Measurements from ENCODE around the gene RNF133.
"Not testable (repeated sequence)": the region's sequence is repeated elsewhere in the genome, so short reads cannot be mapped to it uniquely, and the experiment has no call there.

The RNF133 gene

DNA sequence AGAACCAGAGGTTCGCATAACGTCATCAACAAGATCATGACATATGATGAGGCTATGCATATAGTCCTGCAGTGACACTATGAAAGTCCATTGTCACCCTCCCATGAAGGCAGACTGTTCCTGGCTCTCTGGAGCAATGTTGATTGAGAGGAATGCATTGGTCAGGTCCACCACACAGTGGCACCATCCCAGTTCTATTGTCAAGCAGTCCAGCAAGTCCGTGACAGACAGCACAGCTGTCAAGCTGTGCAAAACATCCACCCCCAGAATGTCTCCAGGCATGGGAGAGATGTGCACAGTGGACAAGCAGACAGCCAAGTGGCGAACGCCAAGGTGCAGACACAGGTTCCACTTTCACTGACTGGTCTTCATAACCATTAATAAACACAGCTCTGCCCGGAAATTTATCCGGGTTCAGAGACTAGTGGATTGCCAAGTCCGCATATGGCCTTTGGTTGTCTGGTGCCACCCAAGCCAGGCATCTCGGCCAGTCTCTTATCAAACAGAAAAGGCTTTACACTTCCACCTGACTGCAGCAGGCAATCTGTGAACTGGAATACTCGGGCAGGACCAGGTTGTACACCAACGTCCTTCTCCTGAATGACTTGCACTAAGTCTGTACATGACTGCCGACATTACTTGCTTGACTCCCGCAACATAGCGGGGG, 7.2 kb downstream of the RNF133 start:
- DNase-seq (ENCODE audit: low read depth in 1 of 2, low spot score in 1 of 2) = no peak

DNA sequence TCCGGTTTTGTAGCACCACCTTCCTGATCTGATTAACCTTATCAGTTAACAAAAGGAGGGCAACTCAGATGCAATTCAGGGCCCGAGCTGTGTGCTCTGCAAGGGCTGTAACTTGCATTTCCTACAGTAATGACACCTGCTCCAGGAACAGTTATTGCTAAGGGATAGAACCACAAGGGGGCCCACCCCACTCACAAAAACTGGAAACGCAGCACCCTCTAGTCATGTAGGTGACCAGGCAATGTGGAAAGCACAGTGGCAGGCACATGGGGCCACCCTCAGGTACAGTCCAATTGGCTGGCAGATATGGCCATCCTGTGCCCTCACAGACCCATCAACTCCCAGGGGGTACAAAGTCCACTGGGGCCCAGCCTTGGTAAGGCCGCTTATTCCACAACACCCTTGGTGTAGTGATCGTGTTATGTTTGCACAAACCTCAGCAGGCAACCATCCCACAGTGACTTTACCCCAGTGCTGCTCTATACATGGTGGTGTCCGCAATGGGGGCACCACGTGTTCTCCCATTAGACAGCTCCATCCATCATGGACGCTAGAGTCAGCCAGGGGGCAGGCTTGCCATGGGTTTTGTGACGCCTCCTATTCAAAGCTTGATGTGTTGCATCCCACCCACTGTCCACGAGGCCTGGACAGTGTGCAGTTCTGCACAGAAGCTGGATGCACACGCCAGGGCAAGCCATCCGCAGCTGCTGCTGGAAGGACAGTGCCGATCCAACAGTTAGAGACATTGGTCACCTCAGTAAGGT, 9.4 kb downstream of the RNF133 start:
- DNase-seq (ENCODE audit: low read depth in 1 of 2, low spot score in 1 of 2) = no peak

DNA sequence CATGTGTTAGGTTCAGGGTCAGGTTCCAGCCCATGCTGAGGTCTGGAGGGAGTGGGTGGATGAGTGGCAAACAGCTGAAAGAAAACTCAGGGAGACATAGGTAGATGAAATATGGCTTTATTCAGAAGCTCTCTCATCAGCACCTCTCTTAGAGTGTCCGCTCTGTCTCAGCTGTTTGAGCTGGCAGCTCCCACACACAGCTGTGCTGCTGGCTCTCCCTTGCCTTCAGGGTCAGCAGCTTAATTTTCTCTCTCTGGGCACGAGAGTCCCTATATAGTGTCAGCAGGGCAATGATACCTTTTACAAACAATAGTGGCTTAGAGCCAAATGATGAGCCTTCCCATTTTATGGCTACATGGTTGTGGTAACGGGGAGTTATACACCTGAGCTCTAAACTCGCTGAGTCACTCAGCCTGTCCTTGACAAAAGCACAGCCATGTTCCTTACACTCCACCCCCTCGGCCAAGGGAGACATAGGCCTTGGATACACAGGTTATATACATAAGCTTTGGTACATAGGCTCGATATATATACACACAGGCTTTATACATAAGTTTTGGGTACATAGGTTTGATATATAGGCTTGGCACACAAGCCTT, 10.4 kb downstream of the RNF133 start:
- DNase-seq (ENCODE audit: low read depth in 1 of 2, low spot score in 1 of 2) = no peak

DNA sequence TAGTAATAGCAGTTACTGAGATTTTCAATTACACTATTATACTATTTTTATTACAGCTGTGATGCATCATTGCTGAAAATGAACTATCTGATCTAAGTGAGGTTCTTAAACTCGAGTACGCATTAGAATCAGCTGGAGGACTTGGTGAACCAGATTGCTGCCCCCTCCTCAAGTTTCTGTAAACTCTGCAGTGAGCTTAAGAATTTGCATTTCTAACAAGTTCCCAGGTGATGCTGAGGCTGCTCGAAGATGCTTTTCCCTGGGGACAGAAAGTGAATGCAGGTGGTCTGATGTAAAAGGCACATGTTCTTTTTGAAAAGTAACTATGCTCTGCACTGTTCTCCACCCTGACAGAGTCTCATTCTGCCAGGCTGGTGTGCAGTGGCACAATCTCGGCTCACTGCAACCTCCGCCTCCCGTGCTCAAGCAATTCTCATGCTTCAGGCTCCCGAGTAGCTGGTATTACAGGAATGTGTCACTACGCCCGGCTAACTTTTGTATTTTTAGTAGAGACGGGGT, 12.5 kb downstream of the RNF133 start:
- no peak for DNase-seq (ENCODE audit: low read depth in 1 of 2, low spot score in 1 of 2)

DNA sequence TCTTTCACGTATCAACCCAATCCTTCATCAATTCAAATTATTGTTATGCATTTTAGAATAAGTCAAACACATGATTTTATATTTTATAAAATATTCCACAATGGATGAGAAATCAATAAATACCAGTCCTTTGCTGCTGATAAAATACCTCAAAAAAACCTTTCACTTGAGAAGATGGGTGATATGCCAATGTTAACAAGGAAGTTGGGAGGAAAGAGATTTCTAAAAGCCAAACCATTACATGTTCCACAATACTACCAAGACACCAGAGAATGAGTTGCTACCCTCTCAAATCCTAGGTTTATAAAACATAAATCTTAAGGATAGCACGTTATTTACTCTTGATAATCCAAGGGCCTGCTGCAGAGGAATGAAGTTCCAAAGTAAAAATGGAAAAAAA, 14.4 kb downstream of the RNF133 start:
- DNase-seq (ENCODE audit: low read depth in 1 of 2, low spot score in 1 of 2) = no peak

DNA sequence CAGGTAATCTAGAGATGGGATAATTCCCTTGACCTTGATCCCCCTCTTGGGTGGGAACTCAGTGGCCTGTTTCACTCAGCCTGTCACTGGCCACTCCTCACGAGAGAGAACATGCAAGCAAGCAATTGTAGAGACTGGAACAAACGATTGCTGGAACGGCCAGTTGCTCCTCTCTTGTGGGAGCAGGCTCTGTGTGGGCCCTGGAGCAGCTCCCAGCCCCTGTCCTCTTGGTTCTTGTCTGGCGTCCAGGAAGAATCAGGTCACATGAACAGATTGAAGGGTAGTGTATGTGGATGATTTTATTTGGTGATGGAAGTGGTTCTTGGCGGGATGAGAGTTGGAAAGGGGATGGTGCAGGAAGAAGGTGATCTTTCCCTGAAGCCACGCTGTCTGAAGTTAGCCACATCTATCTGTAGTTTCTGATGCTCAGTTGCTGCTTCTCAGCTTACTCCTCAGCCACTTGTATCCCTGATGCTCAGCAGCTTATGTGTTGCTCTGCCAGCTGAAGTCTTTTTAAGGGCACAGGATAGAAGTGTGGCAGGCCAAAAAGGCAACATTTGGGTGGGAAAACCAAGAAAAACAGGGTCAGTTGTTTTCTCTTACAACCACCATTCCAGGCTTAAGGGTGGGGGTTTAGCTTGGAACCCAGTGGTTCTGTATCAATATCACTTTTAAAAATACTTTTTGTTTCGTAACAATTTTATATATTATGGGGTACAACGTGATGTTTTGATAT, 15.9 kb downstream of the RNF133 start:
- no peak for DNase-seq (ENCODE audit: low read depth in 1 of 2, low spot score in 1 of 2)

DNA sequence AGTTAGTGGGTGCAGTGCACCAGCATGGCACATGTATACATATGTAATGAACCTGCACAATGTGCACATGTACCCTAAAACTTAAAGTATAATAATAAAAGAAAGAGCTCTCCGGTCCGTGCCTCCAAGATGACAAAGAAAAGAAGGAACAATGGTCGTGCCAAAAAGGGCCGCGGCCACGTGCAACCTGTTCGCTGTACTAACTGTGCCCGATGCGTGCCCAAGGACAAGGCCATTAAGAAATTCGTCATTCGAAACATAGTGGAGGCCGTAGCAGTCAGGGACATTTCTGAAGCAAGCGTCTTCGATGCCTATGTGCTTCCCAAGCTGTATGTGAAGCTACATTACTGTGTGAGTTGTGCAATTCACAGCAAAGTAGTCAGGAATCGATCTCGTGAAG, 17.7 kb downstream of the RNF133 start:
- DNase-seq (ENCODE audit: low read depth in 1 of 2, low spot score in 1 of 2) = not testable (repeated sequence)

DNA sequence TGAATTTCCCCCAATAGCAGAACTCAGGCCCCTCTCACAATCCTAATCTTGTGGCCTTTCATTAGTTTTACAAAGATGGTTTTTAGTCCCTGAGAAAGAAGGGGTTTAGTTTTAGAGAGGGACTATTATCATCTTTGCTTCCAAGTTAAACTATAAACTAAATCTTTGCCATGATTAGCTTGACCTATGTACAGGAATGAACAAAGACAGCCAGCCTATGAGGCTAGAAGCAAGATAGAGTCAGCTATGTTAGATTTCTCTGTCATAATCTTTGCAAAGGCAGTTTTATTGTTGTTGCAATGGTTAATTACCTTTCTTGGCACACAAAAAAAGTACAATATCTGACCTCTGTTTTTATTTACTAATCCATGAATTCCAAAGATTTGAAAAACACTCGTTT, 19.1 kb downstream of the RNF133 start:
- no peak for DNase-seq (ENCODE audit: low read depth in 1 of 2, low spot score in 1 of 2)

DNA sequence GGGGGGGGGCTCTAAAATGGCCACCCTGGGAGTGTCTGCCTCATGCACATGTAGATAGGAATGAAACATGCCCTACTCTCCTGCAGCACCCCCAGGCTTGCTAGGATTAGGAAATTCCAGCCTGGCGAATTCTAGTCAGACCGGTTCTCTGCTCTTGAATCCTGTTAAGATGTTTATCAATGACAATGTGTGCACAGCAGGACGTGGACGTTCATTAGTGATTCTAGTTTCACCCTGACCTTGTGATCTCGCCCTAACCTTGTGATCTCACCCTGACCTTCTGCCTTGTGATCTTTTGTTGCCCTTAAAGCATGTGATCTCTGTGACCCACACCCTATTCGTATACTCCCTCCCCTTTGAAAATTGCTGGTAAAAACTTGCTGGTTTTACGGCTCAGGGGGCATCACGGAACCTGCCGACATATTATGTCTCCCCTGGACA, 19.6 kb downstream of the RNF133 start:
- DNase-seq (ENCODE audit: low read depth in 1 of 2, low spot score in 1 of 2) = not testable (repeated sequence)

DNA sequence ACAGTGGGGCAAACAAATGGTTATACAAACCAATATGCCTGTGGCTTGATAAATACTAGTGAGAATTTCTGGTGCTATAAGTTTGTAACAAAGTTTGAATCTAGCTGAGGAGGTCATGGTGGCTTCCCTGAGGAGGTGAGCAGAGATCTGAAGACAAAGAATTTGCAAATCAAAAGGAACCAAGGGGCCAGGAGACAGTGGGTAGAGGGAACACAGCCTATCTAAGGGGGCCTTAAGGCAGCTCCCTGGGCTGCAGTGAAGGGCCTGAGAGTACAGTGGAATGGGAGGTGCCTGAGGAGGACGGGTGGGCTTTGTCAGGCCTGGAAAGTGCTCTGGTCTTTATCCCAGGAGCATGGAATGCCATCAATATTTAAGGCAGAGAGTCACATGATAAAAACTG, 21.8 kb downstream of the RNF133 start:
- DNase-seq (ENCODE audit: low read depth in 1 of 2, low spot score in 1 of 2) = no peak

DNA sequence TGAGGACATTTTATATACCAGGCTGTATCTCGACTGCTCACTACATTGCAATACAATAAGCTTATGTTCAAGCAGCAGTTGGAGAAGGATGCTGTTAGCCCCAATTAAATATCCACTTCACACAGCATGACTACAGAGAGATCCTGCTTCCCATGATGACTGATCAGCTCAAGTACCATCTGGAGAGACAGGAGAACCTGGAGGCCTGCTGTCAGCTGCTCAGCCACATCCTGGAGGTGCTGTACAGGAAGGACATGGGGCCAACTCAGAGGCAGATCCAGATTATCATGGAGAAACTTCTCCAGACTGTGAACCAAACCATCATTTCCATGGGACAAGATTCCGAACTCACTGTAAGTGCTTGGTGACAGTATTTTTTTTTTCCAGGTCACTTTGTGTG, 22.5 kb downstream of the RNF133 start:
- no peak for DNase-seq (ENCODE audit: low read depth in 1 of 2, low spot score in 1 of 2)

DNA sequence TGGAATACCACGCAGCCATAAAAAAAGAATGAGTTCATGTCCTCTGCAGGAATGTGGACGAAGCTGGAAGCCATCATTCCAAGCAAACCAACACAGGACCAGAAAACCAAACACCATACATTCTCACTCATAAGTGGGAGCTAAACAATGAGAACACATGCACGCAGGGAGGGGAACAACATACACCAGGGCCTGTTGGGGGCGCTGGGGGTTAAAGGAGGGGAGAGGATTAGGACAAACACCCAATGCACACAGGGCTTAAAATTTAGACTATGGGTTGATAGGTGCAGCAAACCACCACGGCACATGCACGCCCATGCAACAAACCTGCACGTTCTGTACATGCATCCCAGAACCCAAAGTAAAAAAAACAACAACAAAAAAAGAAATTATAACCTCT, 23.3 kb downstream of the RNF133 start:
- no peak for DNase-seq (ENCODE audit: low read depth in 1 of 2, low spot score in 1 of 2)

DNA sequence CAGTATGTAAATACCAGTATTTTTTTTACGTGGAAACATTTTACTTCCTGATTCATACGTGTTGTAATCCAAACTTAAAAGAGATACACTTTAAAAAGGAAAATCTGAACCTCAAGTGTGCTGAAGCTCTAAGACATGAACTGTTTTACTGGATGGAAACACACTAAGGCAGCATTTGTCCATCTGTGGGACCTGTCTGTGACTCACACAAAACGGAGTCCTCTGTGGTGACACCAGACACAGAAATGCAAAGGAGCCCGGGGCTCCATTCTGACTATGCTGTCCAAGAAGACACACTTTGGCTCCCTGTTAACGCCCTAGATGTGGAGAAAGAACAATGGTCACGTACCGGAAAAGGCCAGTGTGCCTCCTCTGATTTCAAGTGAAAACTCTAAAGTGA, 23.9 kb downstream of the RNF133 start:
- no peak for DNase-seq (ENCODE audit: low read depth in 1 of 2, low spot score in 1 of 2)

DNA sequence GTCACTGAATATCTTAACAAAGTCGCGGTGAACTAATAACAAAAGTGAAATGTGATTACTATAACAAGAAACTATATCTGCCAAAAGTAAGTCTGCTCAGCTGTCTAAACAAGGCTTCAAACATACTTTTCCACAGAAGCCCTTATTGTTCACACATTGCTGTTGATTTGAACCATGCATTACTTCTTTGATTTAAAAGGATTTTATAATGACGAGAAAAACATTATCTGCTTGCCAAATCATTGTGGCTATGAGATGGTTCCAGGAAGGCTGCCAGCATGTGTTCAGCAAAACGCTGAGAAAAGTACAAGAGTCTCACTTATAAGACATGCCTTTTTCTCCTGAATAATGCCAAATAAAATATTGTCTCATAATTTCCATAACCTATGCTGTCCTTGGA, 24.4 kb downstream of the RNF133 start:
- no peak for DNase-seq (ENCODE audit: low read depth in 1 of 2, low spot score in 1 of 2)

DNA sequence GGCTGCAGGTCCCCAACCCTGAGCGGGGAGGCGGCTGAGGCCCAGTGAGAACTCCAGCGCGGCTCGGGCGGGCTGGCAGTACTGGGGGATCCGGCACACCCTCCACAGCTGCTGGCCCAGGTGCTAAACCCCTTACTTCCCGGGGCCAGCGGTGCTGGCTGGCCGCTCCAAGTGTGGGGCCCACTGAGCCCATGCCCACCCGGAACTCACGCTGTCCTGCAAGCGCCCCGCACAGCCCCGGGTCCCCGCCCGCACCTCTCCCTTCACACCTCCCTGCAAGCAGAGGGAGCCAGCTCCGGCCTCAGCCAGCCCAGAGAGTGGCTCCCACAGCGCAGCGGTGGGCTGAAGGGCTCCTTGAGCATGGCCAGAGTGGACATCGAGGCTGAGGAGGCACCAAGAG, 25.0 kb downstream of the RNF133 start:
- no peak for DNase-seq (ENCODE audit: low read depth in 1 of 2, low spot score in 1 of 2)

DNA sequence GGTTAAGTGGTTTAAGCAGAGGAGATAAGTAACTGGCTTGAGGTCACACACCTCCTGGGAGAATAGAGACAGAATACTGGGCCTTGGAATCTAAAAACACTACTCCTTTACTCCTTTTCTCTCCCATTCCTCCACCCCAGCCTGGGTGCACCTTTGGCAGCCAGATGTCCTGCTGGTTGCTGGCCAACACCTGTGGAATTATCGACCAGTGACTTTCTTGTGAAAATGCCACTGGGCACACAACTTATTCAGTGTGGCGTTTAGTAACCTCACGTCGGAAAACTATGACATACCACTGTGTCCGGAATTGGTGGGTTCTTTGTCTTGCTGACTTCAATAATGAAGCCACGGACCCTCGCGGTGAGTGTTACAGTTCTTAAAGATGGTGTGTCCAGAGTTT, 26.4 kb downstream of the RNF133 start:
- DNase-seq (ENCODE audit: low read depth in 1 of 2, low spot score in 1 of 2) = no peak

DNA sequence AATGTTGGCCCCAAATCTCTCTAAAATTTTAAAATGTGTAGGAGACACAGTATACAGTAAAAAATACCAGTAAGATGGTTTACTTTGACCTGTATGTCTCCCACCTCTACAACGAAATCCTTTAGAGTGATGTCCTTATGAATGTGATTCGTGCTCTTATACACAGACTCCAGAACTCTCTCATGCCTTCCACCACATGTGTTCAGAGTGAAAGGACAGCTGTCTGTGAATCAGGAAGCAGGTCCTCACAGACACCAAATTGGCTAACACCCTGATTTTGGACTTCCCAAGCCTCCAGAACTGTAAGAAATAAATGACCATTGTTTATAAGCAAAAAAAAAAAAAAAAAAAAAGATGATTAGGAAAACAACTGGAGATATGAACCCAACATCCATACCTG, 35.2 kb downstream of the RNF133 start:
- DNase-seq (ENCODE audit: low read depth in 1 of 2, low spot score in 1 of 2) = no peak

DNA sequence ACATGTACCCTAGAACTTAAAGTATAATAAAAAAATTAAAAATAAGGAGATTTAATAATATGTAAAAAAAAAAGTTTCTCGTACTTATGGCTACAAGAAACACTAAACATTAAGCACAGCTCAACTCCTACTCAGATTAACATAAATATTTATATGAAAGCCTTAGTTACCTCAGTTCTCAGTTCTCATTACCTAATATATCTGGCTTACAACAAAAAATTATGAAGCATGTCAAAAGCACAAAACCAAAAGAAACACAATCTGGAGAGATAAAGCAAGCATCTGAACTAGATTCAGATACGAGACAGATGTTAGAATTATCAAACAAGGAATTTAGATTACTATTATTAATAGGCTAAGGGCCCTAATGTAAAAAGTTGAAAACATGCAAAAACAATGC, 40.1 kb downstream of the RNF133 start:
- no peak for DNase-seq (ENCODE audit: low read depth in 1 of 2, low spot score in 1 of 2)

DNA sequence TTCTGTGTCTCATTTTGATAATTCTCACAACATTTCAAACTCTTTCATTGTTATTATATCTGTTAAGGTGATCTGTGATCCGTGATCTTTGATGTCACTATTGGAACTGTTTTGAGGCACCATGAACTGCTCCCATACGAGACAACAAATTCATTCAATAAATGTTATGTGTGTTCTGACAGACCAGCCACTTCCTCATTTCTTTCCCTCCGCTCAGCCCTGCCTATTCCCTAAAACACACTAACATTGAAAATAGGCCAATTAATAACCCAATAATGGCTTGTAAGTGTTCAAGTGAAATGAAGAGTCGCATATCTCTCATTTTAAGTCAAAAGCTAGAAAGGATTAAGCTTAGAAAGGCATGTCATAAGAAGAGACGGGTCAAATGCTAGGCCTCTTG, 45.2 kb downstream of the RNF133 start:
- no peak for DNase-seq (ENCODE audit: low read depth in 1 of 2, low spot score in 1 of 2)

DNA sequence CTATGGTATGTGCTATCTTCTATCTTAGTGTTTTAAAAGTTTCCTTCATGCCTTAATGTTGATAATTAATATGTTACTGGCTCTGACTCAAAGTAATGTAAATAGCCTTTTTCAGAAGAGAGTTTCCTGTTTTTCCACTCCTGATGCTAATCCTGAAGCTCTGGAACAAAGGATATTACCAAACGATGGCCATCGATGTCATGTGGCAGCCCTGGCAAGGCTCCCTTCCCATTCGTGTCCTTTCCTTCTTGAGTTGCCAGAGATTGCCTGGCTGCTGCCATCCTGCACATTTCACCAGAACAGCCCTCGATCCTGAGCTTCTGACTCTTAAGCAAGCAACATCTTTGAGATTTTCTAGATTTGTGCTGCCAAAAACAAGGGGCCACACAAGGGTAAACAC, 46.0 kb downstream of the RNF133 start:
- no peak for DNase-seq (ENCODE audit: low read depth in 1 of 2, low spot score in 1 of 2)

DNA sequence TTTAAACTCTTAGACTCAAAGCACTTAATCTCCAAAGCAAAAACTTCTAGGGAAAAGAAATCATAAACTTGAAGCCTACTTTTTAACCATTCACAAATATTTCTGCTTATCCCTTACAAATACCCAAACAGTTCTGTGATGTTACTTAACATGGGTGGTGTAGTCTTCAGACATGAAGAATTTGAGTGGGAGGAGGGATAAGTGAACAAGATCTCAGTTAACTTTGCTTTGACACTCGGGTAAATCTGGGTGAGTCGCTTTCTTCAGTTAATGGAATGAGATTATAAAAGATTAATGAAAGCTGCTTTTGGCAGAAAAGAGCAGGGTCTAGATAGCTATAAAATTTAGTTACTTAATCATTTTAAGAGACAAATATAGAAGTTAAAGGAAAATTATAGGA, 47.5 kb downstream of the RNF133 start:
- DNase-seq (ENCODE audit: low read depth in 1 of 2, low spot score in 1 of 2) = no peak

Measured in stimulated activated CD4-positive, alpha-beta T cell treated with anti-CD3 and anti-CD28 coated beads, Interleukin-15, amount 100 ng/mL, for 1 hour (primary cell).